IPS DF 6.9 (cell line): ENCODE data around the gene PAPPA2.

ENCODE experiments used
- DNase-seq: peaks from one replicate; pipeline ENCODE4 v3.0.0-alpha.2; 2013; ENCODE audit warnings: low read depth, low spot score
- H3K27ac ChIP-seq: one replicate; pipeline ENCODE4 v1.5.1; 2013; ENCODE audit warnings: low read length, control low read depth
- H3K27me3 ChIP-seq: 2 replicates; pipeline ENCODE4 v1.6.1; 2013; ENCODE audit warnings: mild to moderate bottlenecking, low read length; ENCODE audit not compliant: control insufficient read depth, insufficient read depth
- H3K36me3 ChIP-seq: 2 replicates; pipeline ENCODE4 v1.6.1; 2013; ENCODE audit warnings: low read length; ENCODE audit not compliant: control insufficient read depth, insufficient read depth
- H3K4me1 ChIP-seq: 2 replicates; pipeline ENCODE4 v1.6.1; 2013; ENCODE audit warnings: low read length; ENCODE audit not compliant: control insufficient read depth, insufficient read depth
- H3K4me3 ChIP-seq: 2 replicates; pipeline ENCODE4 v1.5.1; 2013; ENCODE audit warnings: mild to moderate bottlenecking, low read length
- H3K9me3 ChIP-seq: 2 replicates; pipeline ENCODE4 v1.6.1; 2013; ENCODE audit warnings: low read length, inconsistent platforms; ENCODE audit not compliant: control insufficient read depth, insufficient read depth
- WGBS: extraction: QIAGEN DNeasy Blood & Tissue Kit; methylation state at CpG from one replicate; pipeline ENCODE4 v1.1.7; 2013; ENCODE audit warnings: mixed read lengths, missing lambda C conversion rate; ENCODE audit not compliant: insufficient read length, insufficient coverage; 5-methylcytosine and 5-hydroxymethylcytosine counted together

The PAPPA2 gene

DNA sequence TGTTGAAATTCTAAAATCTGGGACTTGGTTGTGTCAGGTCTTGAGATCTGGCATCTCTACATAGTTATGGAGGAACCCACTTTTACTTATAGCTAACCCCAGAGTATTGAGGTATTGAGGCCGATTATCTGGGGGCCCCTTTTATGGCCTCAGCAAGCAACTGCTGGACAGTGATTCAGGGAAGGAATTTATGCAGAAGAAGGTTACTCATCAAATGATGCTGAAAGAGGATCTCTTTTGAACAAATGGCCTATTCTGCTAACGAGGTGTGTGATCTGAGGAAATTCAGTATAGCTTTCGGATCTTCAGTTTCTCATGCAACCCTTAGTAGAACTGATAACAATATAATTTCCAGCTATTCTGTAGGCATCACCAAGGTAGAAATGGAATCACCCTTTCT is 239.9 kb downstream of the PAPPA2 start:
- no peak for DNase-seq
- H3K9me3 ChIP-seq = no peaks in the 10 kb centered on the region
- no CpG with 5 or more reads among the region's 3 CpGs for WGBS
- H3K4me3 ChIP-seq = no peak overlapping the region
- no peaks in the 10 kb centered on the region for H3K36me3 ChIP-seq
- no peak overlapping the region for H3K27ac ChIP-seq
- H3K27me3 ChIP-seq = no peaks in the 10 kb centered on the region
- no peaks in the 10 kb centered on the region for H3K4me1 ChIP-seq

DNA sequence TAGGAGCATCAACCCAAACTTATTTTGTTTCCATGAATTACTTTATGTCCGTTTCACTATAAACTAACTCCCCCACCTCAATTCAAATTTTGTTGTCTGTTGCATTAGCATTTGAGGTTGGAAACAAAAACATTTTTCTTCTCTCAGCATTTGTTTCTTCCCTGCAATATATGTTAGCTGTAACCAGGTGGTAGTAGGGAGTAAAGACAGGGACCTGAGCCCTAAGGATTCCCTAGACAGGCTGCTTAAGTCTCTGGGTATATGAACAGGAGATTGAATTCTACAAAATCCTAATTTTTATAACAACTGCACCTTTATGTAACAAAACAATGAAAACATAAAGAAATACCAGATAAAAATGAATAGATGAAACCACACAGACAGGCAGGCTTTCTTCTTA is 242.6 kb downstream of the PAPPA2 start:
- no peaks in the 10 kb centered on the region for H3K9me3 ChIP-seq
- no peaks in the 10 kb centered on the region for H3K36me3 ChIP-seq
- no peak overlapping the region for H3K4me3 ChIP-seq
- no peak overlapping the region for H3K27ac ChIP-seq
- H3K27me3 ChIP-seq = no peaks in the 10 kb centered on the region
- H3K4me1 ChIP-seq = no peaks in the 10 kb centered on the region
- DNase-seq = no peak
- WGBS = 100% methylated on average over 1 of the region's 1 CpG

DNA sequence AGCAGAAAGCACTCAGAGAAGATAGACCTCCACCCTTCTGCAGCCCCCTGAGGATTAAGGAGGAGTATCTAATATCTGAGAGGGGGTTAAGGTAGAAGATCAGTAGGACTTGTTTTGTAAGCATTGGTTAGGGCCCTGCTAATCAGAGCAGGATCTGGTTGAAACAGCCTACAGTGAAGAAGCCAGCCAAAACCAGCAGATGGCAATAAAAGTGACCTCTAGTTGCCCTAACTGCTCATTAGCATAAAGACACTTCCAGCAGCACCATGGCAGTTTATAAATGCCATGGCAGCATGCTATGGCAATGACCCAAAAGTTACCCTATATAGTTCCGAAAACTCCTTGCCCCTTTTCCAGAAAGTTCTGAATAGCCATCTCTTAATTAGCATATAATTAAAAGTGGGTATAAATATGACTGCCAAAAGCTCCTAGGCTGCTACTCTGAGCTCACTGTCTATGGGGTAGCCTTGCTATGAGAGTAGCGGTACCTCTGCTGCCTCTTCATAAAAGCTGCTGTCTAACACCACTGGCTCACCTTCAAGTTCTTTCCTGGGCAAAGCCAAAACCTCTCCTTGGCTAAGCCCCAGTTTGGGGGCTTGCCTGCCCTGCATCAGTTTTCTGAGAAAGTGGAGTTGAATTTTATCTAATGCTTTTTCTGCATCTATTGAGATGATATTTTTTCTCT is 254.2 kb downstream of the PAPPA2 start:
- H3K9me3 ChIP-seq = no peaks in the 10 kb centered on the region; the same call in 1 of the 2 replicates
- no peaks in the 10 kb centered on the region; the same call in 1 of the 2 replicates for H3K4me1 ChIP-seq
- no peak overlapping the region for H3K27ac ChIP-seq
- H3K4me3 ChIP-seq = no peak overlapping the region
- WGBS = no CpG with 5 or more reads among the region's 2 CpGs
- no peaks in the 10 kb centered on the region for H3K36me3 ChIP-seq
- no peaks in the 10 kb centered on the region for H3K27me3 ChIP-seq
- DNase-seq = no peak

- no peaks in the 10 kb centered on the region; the same call in 1 of the 2 replicates for H3K4me1 ChIP-seq
- H3K4me3 ChIP-seq = no peak overlapping the region
- H3K27me3 ChIP-seq = no peaks in the 10 kb centered on the region
- no CpG with 5 or more reads among the region's 4 CpGs for WGBS
- H3K36me3 ChIP-seq = no peaks in the 10 kb centered on the region
- no peaks in the 10 kb centered on the region; the same call in 1 of the 2 replicates for H3K9me3 ChIP-seq
- no peak for DNase-seq
- no peak overlapping the region for H3K27ac ChIP-seq
Measured at GRCh38 chr1:176719447-176719846, 256.5 kb downstream of the PAPPA2 start.

- WGBS = no CpG with 5 or more reads among the region's 1 CpG
- Histone ChIP-seq H3K27me3 (no peaks in the 10 kb centered on the region), H3K4me3 (no peak overlapping the region), H3K9me3 (no peaks in the 10 kb centered on the region; the same call in 1 of the 2 replicates), H3K36me3 (no peaks in the 10 kb centered on the region), H3K4me1 (no peaks in the 10 kb centered on the region), H3K27ac (no peak overlapping the region)
- no peak for DNase-seq
Measured at GRCh38 chr1:176720838-176721237, 257.9 kb downstream of the PAPPA2 start.

- Histone ChIP-seq H3K27ac (no peak overlapping the region), H3K36me3 (no peaks in the 10 kb centered on the region), H3K4me1 (no peaks in the 10 kb centered on the region), H3K9me3 (no peaks in the 10 kb centered on the region), H3K27me3 (no peaks in the 10 kb centered on the region), H3K4me3 (no peak overlapping the region)
- DNase-seq = no peak
- WGBS = no CpG with 5 or more reads among the region's 1 CpG
Measured at GRCh38 chr1:176733661-176734060, 270.7 kb downstream of the PAPPA2 start.

DNA sequence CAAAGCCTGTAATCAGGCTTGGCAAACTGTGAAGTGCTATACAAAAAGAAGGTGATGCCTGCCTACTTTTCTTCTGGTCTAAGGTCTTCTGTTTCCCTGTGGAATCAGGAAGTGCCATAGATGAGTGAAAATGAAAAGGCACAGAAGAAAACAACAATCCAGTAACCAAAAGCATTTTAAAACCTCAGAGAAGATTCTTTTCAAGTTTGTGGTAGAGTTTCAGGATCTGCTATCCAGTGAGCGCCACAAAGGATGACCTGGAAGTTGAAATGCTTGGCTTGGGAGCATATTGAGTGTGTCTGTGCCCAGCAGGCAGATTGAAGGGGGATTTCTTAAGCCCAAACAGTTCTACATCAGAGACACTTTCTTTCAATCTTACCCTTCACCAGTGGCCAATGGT is 272.2 kb downstream of the PAPPA2 start:
- WGBS = no CpG with 5 or more reads among the region's 1 CpG

GRCh38 chr1:176736015-176736414 is 273.0 kb downstream of the PAPPA2 start:
- H3K4me1 ChIP-seq = no peaks in the 10 kb centered on the region
- H3K36me3 ChIP-seq = no peaks in the 10 kb centered on the region
- no peaks in the 10 kb centered on the region for H3K27me3 ChIP-seq
- no peak overlapping the region for H3K4me3 ChIP-seq
- DNase-seq = no peak
- no peaks in the 10 kb centered on the region for H3K9me3 ChIP-seq
- H3K27ac ChIP-seq = no peak overlapping the region

More for the DNA sequence above, 272.2 kb downstream of the PAPPA2 start:
- no peak overlapping the region for H3K27ac ChIP-seq
- no peak overlapping the region for H3K4me3 ChIP-seq
- H3K4me1 ChIP-seq = no peaks in the 10 kb centered on the region
- no peaks in the 10 kb centered on the region for H3K36me3 ChIP-seq
- H3K9me3 ChIP-seq = no peaks in the 10 kb centered on the region
- no peak for DNase-seq
- H3K27me3 ChIP-seq = no peaks in the 10 kb centered on the region

- no peak for DNase-seq
- H3K9me3 ChIP-seq = no peaks in the 10 kb centered on the region
- no CpG with 5 or more reads among the region's 4 CpGs for WGBS
- H3K27ac ChIP-seq = no peak overlapping the region
- no peaks in the 10 kb centered on the region for H3K4me1 ChIP-seq
- H3K4me3 ChIP-seq = no peak overlapping the region
- no peaks in the 10 kb centered on the region for H3K27me3 ChIP-seq
- no peaks in the 10 kb centered on the region for H3K36me3 ChIP-seq
Measured at GRCh38 chr1:176741181-176741580, 278.2 kb downstream of the PAPPA2 start.

DNA sequence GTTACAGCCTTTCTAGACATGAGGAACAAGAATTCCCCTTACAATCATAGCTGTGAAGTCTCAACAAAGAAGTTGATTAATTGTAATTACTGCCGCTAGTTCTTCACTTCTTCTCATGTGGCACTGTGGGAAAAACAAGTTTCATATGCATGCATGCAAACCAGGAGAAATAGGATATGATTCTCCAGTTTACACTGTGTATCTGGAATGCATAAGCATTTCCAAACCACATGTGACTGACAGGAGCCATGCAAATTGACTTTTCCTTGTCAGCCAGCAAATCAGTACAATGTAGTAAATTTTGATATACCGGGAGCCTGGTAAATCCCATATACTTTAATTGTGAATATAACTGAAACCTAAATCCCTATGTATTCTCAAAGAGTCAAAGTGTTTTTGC is 279.3 kb downstream of the PAPPA2 start:
- H3K27ac ChIP-seq = no peak overlapping the region
- no peaks in the 10 kb centered on the region for H3K9me3 ChIP-seq
- H3K27me3 ChIP-seq = no peaks in the 10 kb centered on the region
- H3K4me3 ChIP-seq = no peak overlapping the region
- H3K36me3 ChIP-seq = no peaks in the 10 kb centered on the region
- no peaks in the 10 kb centered on the region for H3K4me1 ChIP-seq
- no peak for DNase-seq
- WGBS = no CpG with 5 or more reads among the region's 2 CpGs

GRCh38 chr1:176744142-176744541 is 281.2 kb downstream of the PAPPA2 start:
- WGBS = no CpG with 5 or more reads among the region's 1 CpG
- Histone ChIP-seq H3K27ac (no peak overlapping the region), H3K27me3 (no peaks in the 10 kb centered on the region), H3K4me3 (no peak overlapping the region), H3K9me3 (no peaks in the 10 kb centered on the region), H3K4me1 (no peaks in the 10 kb centered on the region), H3K36me3 (no peaks in the 10 kb centered on the region)
- no peak for DNase-seq
